Daoy (cell line): ENCODE measurements around the gene DERA. TPM values are rescaled to one million over a fixed set of nuclear protein-coding genes. Genes with fewer than 3 reads are reported as not detected.
"Not testable (repeated sequence)": the region's sequence is repeated elsewhere in the genome, so short reads cannot be mapped to it uniquely, and the experiment has no call there.

Source experiments
- DNase-seq: peaks from one replicate; pipeline ENCODE4 v3.0.0-alpha.2; 2015; ENCODE audit warnings: low read depth
- total RNA-seq: library from RNA; depleted of rRNA; stranded (reverse); fragments of >200 nt; shearing (Covaris generic); gene quantifications from 2 replicates; pipeline ENCODE4 v1.2.3, GENCODE V29; 2014

DERA gene
- total RNA-seq, 1 experiment from 2014 or later = 50.6 TPM

GRCh38 chr12:15904378-15904920 lies 6.7 kb upstream of the DERA start:
- no peak for DNase-seq

- DNase-seq = no peak
Measured at GRCh38 chr12:15910468-15910863, 666 bp upstream of the DERA start.

GRCh38 chr12:15911931-15912330 lies 799 bp downstream of the DERA start:
- not testable (repeated sequence) for DNase-seq

- not testable (repeated sequence) for DNase-seq
Measured at GRCh38 chr12:15914131-15914530, 3.0 kb downstream of the DERA start.

- DNase-seq = no peak
Measured at GRCh38 chr12:15918066-15918465, 6.9 kb downstream of the DERA start.

GRCh38 chr12:15919418-15919817 lies 8.3 kb downstream of the DERA start:
- no peak for DNase-seq

- no peak for DNase-seq
Measured at GRCh38 chr12:15924956-15925355, 13.8 kb downstream of the DERA start.

GRCh38 chr12:15928346-15928745 lies 17.2 kb downstream of the DERA start:
- DNase-seq = peak; percentile 93

GRCh38 chr12:15928870-15929571 lies 17.9 kb downstream of the DERA start:
- peak; percentile 30 for DNase-seq

GRCh38 chr12:15931590-15932053 lies 20.5 kb downstream of the DERA start:
- DNase-seq = peak; percentile 10

GRCh38 chr12:15932327-15932726 lies 21.2 kb downstream of the DERA start:
- DNase-seq = no peak

- DNase-seq = no peak
Measured at GRCh38 chr12:15932971-15933370, 21.8 kb downstream of the DERA start.

- peak; percentile 13 for DNase-seq
Measured at GRCh38 chr12:15933751-15934150, 22.6 kb downstream of the DERA start.

- no peak for DNase-seq
Measured at GRCh38 chr12:15936751-15937150, 25.6 kb downstream of the DERA start.

- no peak for DNase-seq
Measured at GRCh38 chr12:15937902-15938301, 26.8 kb downstream of the DERA start.

GRCh38 chr12:15939111-15939510 lies 28.0 kb downstream of the DERA start:
- DNase-seq = no peak

GRCh38 chr12:15942475-15942874 lies 31.3 kb downstream of the DERA start:
- no peak for DNase-seq

GRCh38 chr12:15943519-15943918 lies 32.4 kb downstream of the DERA start:
- DNase-seq = not testable (repeated sequence)

- not testable (repeated sequence) for DNase-seq
Measured at GRCh38 chr12:15948461-15948860, 37.3 kb downstream of the DERA start.

GRCh38 chr12:15955281-15955680 lies 44.1 kb downstream of the DERA start:
- no peak for DNase-seq

GRCh38 chr12:15956010-15956409 lies 44.9 kb downstream of the DERA start:
- no peak for DNase-seq

GRCh38 chr12:15956413-15957185 lies 45.5 kb downstream of the DERA start:
- DNase-seq = peak; percentile 28

GRCh38 chr12:15962760-15963159 lies 51.6 kb downstream of the DERA start:
- peak; percentile 42 for DNase-seq
